Midbrain (tissue), 1 donor: ENCODE data around the gene FGFBP2.

ENCODE experiments used
- DNase-seq: peaks from one replicate; lab custom pipeline; 2025; lab: John Stamatoyannopoulos, UW

The FGFBP2 gene

DNA sequence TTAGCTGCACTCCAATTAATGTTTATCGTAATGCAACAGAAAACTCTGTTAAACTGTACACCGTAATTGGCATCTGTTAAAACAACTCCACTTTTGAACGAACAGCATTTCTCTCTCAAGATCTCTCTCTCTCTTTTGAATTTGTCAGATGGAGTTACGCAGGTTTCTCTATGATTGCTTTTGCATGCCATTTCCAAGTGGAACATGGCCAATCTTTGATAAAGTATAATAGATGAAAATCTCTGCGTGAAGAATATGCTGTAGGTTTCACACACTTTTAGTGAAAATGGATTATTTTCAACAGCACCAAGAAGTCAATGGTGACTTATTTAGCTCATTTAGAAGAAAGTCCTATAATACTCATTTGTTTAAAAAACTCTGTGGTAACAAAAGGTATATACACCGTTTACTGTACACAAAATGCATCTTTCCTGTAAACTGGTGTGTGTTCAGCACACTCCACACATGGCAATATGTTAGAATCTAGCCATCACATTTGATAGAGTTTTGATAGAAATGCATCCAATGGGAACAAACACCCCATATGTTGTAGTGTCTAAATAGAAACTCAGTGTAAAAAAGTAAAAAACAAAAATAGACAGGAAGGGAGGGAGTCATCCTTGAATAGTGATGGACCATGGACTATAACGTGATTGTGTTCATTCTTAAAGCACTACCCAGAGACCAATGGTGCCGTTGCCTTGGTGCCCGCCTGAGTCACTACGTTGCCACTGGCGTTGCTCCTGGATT is 5.8 kb upstream of the FGFBP2 start:
- DNase-seq = no peak

DNA sequence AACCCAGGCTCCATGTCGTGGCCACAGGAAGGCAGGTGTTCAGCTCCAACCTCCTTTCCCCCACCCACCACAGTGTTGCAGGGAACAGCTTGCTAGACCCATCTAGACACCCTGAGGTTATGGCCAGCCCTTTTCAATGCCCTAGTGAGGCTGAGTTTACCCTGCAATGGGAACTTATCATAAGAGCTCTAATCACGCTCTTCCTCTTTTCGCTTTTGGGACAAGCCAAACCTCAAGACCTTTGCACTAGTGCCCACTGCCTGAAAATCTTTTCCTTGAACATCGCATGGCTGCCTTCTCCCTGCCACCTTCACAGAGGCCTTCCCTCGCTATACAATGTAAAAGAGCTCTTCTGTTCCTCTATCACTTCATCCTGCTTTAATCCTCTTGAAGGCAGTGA is 2.4 kb upstream of the FGFBP2 start:
- no peak for DNase-seq

DNA sequence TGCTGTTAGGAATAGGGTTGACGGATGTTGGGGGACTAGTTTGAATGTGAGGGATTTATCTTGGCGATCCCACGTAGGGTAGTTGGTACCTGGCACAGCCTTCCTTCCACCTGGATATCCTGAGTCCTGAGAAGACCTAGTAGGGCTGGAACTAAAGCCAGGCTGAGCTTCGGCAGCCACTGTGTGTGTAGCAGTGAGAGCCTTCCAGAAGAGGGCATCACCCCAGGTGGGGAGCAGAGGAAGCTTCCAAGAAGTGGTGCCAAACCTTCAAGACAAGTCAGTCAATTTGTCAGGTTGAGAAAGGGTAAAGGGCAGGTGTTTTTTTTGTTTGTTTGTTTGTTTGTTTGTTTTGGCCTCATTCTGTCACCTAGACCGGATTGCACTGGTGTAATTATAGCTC is 1.2 kb upstream of the FGFBP2 start:
- DNase-seq = no peak

DNA sequence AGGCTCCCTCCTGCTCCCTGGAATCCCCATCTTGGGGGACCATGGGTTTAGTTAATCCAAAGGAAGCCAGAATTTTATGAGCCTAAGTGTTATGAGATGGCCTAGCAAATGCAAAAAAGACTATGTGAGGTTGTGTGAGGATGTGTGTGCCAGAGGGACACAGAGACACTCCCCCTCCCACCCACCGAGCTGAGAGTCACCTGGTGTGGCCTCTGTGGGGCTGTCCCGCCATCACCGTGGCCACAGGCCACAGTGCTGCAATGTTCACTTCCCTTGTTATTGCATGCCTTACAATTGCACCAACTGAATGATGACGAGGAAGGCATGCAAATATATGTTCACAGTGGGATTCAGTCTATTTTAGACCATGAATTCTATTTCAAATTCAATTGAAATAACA is 601 bp upstream of the FGFBP2 start:
- no peak for DNase-seq

DNA sequence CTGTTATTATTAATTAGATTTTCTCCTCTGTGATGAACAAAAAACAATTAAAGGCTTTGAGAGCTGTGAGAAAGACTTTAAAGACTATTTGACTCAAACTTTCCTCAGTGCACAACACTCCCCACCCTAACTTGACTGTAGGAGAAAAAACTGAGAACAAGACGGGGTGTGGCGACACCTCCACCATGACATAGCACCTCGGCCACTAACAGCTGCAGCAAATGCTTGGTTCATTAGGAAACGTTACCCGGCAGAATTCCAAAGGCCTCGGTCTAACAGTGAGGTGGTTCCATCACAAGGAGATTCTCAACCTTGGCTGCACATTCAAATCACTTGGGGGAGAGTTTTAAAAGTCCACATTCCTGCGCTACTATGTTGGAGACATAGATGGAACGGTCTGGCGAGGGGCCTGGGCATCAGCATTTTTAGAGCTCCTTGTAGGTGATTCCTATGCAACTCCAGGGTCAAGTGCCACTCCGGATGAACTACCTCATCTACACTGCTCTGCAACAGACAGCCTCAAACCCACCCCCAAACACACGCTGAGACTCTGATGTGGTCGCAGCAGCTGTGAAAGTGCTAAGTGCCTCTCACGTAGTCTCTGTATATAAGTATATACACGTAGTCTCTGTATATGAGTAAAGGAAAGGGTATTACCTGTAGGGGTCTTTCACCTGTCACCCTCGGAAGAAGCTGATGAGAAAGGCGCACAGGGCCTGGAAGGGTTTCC is 1.0 kb downstream of the FGFBP2 start:
- DNase-seq = no peak

- no peak for DNase-seq
Observed at GRCh38 chr4:15958562-15958961, 4.4 kb downstream of the FGFBP2 start.

DNA sequence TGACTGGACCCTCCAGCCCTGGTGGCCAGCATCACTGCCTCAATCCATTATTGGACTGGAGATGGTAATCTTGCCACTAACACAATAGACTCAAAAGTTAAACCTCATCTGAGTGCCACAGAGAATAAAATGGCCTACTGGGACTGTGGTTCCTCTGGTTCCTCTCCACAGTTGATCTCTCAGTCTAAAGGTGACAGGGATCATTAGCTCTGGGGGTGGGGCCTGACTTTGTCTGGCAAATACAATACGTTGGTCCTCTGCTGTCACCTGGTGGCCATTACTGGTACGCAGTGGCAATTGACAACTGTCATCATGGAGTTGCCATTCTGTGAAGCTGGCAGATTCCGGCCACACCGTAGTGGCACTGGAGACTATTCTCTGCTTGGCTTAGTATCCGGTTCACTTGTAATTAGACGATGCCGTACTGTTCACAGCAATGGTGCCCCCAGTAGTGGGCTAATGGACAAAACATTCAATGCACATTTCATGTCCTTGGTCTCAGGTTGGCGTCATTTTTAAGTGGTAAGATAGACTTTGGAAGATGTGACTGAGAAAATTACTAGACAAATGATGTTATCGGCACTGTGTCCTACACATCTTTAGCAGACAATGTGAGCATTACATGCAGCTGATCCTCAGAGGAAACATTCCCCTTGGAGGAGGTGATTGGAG is 6.7 kb downstream of the FGFBP2 start:
- peak; percentile 53 for DNase-seq

- DNase-seq = no peak
Observed at GRCh38 chr4:15955670-15956069, 7.3 kb downstream of the FGFBP2 start.

GRCh38 chr4:15953625-15954024 is 9.3 kb downstream of the FGFBP2 start:
- DNase-seq = no peak

DNA sequence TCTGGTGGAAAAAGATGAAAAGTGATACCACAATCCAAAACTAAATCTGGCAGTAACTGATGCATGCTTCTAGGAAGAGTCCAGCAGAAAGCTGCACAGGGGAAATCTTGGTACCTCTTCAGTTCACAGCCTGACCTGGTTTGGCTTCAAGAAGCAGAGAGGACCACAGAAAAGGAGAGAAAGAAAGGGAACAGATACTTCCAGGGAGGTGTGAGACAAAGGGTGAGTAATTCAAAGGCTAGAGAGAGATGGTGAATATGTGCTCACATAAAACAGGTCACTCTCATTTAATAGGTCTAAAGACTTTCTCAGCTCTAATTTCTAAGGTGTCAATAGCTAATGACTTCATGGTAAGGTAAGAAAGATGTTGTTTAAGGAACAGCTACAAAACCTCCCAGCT is 11.2 kb downstream of the FGFBP2 start:
- no peak for DNase-seq

DNA sequence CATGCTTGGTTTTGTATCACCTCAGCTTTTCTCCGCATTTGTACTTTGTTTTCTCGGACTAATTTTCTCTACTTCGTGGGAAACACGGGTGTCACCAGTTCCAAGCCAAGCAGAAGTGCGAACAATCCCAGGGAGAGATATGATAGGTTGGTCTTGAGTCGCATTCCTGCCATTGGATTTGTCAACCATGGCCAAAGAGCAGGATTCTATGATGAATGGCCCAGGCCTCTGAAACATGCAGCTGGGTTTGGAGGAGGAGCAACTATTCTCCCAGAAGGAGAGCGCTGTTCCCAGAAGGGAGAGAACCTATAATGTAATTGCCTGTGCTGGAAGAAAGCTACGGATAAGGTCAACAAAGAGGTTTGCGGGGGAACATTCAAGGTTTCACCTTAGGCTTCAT is 14.1 kb downstream of the FGFBP2 start:
- DNase-seq = no peak

DNA sequence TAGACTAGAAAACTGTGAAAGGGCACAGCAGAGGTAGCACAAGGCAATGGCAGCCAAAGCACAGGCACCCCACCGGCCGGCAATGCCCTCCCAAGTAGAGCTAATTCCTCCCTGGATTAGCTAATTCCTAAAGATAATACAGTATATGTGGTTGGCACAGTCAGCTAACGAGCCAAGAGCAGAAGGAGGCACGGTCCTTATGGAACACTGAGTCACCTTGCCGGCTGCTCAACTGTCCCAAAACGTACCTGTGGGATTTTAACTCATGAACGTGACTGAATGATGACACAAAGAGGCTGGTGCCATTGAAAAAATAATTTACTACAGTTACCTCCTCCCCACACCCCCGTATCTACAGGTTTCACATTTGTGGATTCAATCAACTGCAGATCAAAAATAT is 15.3 kb downstream of the FGFBP2 start:
- DNase-seq = no peak

GRCh38 chr4:15945516-15945915 is 17.5 kb downstream of the FGFBP2 start:
- DNase-seq = no peak

DNA sequence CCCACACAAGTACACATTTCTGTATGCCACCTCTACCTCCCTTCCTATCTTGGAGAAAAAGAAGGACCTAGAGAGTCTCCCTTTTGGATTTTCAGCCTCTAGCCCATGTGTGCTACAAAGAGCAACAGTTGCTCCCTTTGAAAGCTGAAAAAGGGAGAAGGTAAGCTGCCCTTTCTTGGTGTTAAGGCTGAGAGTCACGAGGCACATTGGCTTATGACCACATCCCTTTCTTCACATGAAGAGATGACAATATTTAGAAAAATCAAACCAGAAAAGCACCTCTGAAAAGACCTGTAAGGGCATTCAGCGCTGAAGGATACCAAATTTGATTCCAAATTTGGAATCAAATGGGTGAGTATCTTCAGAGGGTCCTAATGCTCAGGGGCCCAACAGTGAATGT is 18.1 kb downstream of the FGFBP2 start:
- DNase-seq = no peak

GRCh38 chr4:15942283-15942682 is 20.7 kb downstream of the FGFBP2 start:
- DNase-seq = no peak

DNA sequence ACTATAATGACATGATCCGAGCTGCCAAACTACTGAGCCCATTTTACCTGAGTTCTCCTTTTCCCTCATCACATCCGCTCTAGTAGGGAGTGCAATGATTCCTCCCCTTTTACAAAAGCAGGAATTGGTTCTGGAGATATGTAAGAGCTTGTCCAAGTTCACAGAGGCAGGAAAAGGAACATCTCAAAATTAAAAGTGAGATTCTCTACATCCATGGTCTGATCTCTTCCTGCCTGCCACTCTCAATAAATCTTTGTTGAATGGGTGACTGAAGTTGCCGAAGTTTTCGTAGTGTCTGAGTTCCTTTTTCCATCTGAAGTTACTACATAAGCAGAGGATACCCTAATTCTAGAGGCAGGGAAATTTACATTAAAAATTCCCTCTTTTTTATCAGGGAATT is 24.3 kb downstream of the FGFBP2 start, which contains the start of gene FGFBP1:
Gene FGFBP1 (minus strand): TSS at position 101 of the 400 bp plus-strand sequence. CDS start 2,108 bp downstream, outside the sequence.
- DNase-seq = no peak

DNA sequence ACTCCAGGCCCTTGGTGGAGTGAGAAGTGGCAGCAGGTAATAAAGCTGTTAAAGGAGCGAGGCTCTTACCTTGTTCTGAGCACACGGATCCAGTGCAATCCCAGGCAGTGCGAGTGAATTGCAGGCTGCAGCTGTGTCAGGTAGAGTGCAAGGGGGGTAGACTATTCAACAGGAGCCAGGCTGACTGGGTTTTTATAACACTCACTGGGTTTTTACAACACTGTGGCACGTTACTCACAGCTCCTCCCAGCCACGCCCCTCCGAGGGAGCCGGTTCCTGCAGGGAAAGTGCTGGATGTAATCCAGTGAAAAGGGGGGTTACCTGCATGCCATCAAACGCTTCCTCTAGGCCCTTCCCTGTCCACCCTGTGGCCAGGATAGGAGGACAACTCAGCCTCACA is 24.8 kb downstream of the FGFBP2 start:
- no peak for DNase-seq

- no peak for DNase-seq
Observed at GRCh38 chr4:15936495-15936894, 26.5 kb downstream of the FGFBP2 start.

GRCh38 chr4:15935504-15936402 is 27.2 kb downstream of the FGFBP2 start:
- DNase-seq = no peak

DNA sequence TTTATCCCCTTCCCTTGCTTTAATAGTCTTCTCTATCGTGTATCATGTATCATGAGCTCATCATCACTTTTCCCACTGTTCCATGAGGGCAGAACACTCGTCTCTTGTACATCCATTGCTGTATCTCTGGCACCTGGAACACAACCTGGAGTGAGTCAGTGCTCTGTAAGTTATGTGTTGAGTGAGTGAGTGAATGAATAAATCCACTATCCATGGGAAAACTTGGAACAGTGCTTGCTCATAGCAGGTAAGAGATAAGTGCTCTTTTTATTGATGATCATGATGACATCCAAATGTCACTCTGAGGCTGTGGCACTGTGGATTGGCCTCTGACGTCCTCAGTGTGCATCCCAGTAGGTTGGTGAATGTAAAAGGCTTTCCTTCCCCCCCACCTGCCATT is 28.7 kb downstream of the FGFBP2 start:
- no peak for DNase-seq

DNA sequence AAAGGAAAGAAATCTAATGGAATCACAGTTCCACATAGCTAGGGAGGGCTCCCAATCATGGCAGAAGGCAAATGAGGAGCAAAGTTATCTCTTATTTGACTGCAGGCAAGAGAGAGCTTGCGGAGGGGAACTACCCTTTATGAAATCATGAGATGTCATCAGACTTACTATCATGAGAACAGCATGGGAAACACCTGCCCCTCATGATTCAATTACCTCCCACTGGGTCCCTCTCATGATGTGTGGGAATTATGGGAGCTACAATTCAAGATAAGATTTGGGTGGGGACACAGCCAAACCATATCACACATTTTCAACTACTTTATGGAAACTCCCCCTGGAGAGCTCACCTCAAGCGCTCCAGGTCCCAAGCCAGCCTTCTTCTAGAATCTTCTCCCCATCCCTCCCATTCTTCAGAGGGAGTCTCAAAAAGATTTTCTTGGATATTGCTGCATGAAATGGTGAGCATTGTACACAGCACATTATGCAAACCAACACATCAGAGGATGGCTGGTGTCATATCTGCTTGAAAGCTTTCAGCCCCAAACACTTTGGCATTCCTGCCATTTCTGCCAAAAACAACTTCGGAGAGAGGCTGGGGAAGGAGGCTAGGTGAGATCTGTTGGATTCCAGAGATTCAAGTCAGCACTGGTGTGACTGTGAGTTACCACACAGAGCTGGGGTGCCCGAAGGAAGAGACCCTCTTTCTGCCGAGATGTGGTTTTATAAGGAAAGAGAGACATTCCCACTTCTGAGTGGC is 31.3 kb downstream of the FGFBP2 start:
- DNase-seq = no peak
